Bronchial epithelial cell (primary cell): ENCODE data around the gene SMARCD3. TPM values are rescaled to one million over a fixed set of nuclear protein-coding genes. Genes with fewer than 3 reads are reported as not detected.

ENCODE experiments used
- DNase-seq: peaks from one replicate; pipeline ENCODE4 v3.0.0-alpha.2; 2010; ENCODE audit warnings: low read depth
- FAIRE-seq: peaks from 2 replicates; lab custom pipeline; 2011; peaks lifted over from hg19 to GRCh38; lab: Jason Lieb, UNC
- H3K27me3 ChIP-seq: 2 replicates; pipeline ENCODE4 v1.5.1; 2011; ENCODE audit warnings: low read length; ENCODE audit not compliant: control insufficient read depth, insufficient read depth
- H3K36me3 ChIP-seq: 2 replicates; pipeline ENCODE4 v1.5.1; 2011; ENCODE audit warnings: low read length; ENCODE audit not compliant: control insufficient read depth, insufficient read depth
- H3K4me3 ChIP-seq: 2 replicates; pipeline ENCODE4 v1.5.1; 2011; ENCODE audit warnings: mild to moderate bottlenecking, low read depth, low read length, control low read depth
- total RNA-seq: library from RNA; depleted of rRNA; stranded (reverse); fragments of >200 nt; gene quantifications from 2 replicates; pipeline ENCODE4 v1.2.1, GENCODE V29; 2014
- TF ChIP-seq, protein P1 (sequence below): IDR thresholded peaks from 2 replicates; pipeline ENCODE4 v1.5.1; 2011; ENCODE audit warnings: mild to moderate bottlenecking, moderate library complexity, low read length, control low read depth, inconsistent platforms; ENCODE audit not compliant: insufficient read depth, severe bottlenecking

Gene SMARCD3
- total RNA-seq, 1 donor from 2014 or later, result 2.1 TPM

GRCh38 chr7:151271699-151272355 is 23.3 kb upstream of the SMARCD3 start:
- no peak overlapping the region for H3K4me3 ChIP-seq
- no peaks in the 10 kb centered on the region for H3K36me3 ChIP-seq
- H3K27me3 ChIP-seq, result no peaks in the 10 kb centered on the region
- FAIRE-seq (no peak), DNase-seq (peak; percentile 18)
- TF ChIP-seq, protein P1, sequence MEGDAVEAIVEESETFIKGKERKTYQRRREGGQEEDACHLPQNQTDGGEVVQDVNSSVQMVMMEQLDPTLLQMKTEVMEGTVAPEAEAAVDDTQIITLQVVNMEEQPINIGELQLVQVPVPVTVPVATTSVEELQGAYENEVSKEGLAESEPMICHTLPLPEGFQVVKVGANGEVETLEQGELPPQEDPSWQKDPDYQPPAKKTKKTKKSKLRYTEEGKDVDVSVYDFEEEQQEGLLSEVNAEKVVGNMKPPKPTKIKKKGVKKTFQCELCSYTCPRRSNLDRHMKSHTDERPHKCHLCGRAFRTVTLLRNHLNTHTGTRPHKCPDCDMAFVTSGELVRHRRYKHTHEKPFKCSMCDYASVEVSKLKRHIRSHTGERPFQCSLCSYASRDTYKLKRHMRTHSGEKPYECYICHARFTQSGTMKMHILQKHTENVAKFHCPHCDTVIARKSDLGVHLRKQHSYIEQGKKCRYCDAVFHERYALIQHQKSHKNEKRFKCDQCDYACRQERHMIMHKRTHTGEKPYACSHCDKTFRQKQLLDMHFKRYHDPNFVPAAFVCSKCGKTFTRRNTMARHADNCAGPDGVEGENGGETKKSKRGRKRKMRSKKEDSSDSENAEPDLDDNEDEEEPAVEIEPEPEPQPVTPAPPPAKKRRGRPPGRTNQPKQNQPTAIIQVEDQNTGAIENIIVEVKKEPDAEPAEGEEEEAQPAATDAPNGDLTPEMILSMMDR, result peak; percentile 2

DNA sequence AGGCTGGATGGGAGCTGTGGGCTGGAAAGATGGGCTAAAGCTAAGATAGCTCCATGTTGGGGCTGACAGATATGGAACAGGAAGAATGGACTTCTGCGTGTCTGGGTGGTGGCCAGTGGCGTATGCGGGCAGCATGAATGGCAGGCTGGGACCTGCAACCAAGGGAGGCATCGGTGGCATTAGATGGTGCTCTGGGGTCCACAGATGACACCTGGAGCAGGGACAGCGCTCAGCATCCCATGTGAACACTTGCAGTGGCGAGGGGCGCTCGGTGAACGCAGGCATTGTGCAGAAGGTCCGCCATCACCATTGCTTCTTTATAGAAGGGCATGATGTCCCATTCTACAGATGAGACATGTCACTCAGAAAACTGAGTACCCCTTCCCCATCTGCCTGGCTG is 21.0 kb upstream of the SMARCD3 start:
- FAIRE-seq (no peak), DNase-seq (no peak)
- TF ChIP-seq, protein P1, result no peak
- no peak overlapping the region for H3K4me3 ChIP-seq
- H3K27me3 ChIP-seq, result no peaks in the 10 kb centered on the region
- no peaks in the 10 kb centered on the region for H3K36me3 ChIP-seq

GRCh38 chr7:151265351-151265931 is 16.9 kb upstream of the SMARCD3 start:
- peak; percentile 64 for FAIRE-seq
- H3K4me3 ChIP-seq, result no peak overlapping the region
- peaks cover 2% of the 10 kb centered on the region for H3K27me3 ChIP-seq
- TF ChIP-seq, protein P1, result no peak
- no peaks in the 10 kb centered on the region for H3K36me3 ChIP-seq
- no peak for DNase-seq

DNA sequence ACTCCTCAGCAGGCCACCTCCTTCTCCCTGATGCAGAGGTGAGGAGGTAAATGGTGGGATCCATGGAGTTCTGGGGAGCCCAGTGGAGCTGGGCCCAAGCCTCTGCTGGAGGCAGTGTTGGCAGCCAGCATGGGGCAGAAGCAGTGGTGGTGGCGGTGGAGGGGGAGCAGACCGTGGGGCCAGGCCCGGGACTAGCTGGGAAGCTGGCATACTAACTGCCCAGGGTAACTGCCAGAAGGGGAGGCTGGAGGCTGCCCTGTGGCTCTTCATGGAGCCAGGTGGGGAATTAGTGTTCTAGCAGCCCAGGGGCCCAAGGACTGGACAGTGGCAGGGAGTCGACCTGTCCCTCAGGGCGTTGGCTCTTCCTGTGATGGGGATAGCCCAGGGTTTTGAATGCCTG is 16.1 kb upstream of the SMARCD3 start:
- H3K27me3 ChIP-seq, result peaks cover 2% of the 10 kb centered on the region
- FAIRE-seq (no peak), DNase-seq (no peak)
- H3K36me3 ChIP-seq, result no peaks in the 10 kb centered on the region
- H3K4me3 ChIP-seq, result no peak overlapping the region
- TF ChIP-seq, protein P1, result no peak

DNA sequence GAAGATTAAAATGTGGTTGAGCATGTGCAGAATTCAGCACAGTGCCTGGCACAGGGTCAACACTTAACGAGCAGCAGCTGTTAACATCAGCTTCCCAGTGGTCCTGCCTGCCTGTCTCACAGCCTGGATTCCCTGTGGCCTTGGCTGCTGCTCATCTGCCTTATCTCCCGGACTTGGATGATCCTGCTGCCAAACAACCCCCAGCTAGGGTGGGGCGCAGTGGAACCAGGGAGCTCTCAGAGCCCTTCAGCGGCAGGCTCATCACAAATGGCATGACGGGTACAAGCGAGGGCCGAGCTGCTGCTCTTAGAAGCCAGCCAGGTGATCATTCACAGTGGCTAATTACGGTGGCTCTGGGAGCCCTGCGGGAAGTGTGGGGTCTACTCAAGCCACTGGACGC is 13.0 kb upstream of the SMARCD3 start:
- no peak overlapping the region for H3K4me3 ChIP-seq
- TF ChIP-seq, protein P1, result no peak
- no peak for FAIRE-seq
- peaks cover 7% of the 10 kb centered on the region for H3K27me3 ChIP-seq
- no peak for DNase-seq
- no peaks in the 10 kb centered on the region for H3K36me3 ChIP-seq
